Measurements from ENCODE around the gene GSDMA. TPM values are rescaled to one million over a fixed set of nuclear protein-coding genes. Genes with fewer than 3 reads are reported as not detected.
"Not testable (repeated sequence)": the region's sequence is repeated elsewhere in the genome, so short reads cannot be mapped to it uniquely, and the experiment has no call there.

GSDMA gene
- total RNA-seq, 3 donors from 2014 or later = 0.32 to 1.6 (median 0.41) TPM

DNA sequence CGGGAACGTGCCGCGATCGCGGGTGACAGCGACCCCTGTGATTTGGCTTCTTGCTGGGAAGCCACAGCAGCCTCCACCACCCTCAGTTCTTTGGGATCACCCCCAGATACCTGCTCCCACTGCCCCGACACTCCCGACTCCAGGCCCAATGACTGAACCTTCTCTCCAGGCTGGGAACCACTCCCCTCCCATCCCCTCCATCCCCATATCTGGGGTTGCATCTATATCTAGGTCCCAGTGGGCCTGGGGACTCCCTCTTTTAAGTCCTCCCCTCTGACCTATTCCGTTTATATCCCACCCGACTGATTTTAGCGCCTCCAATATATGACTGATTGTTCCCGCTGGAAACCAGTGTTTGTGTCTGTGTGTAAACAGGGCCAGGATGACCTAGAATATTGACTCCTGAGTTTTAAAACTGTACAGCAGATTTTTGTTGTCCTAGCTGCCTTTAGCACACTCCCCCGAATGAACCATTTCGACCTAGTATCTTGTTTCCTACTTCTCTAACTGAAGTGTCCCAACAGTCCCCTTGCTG lies 18.5 kb downstream of the GSDMA start:
- Mint-ChIP-seq H3K4me1 (ENCODE audit: low read depth) (peaks cover 29% of the 10 kb centered on the region), H3K9me3 (no peaks in the 10 kb centered on the region), H3K27me3 (ENCODE audit: low read depth) (no peaks in the 10 kb centered on the region), H3K36me3 (ENCODE audit: insufficient read depth) (peaks cover 28% of the 10 kb centered on the region), H3K4me3 (peak overlapping the region; percentile 95)
- ATAC-seq (no peak), DNase-seq (no peak)

DNA sequence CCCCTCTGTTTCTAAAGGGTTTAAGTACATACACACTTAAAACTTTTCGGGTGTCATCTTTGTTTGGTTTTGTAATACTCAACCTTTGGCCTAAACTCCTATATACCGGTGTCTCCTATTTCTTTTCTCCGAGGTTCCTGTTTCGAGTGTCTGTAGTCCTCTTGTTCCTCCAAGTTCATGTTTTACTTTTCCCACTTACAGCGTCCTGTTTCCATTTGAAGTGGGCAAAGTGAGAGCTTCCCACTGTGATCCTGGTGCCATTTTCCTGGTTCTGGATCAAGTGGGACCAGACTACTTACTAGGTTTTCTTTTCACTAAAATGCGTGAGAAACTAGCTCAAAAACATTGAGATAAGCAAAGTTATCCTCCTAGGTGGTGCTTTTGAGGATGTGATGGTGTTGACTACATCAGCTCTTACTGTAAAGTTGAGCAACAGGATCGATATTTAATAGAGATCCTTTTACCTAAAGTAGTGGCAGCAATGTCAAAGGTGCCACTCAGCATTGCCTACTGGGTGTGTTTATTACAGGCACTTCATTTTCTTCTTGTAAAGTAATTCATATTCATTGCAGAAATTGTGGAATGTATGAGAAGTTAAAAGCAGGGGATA lies 19.1 kb downstream of the GSDMA start:
- H3K9me3 Mint-ChIP-seq = no peaks in the 10 kb centered on the region
- peaks cover 29% of the 10 kb centered on the region for H3K4me1 Mint-ChIP-seq (ENCODE audit: low read depth)
- no peaks in the 10 kb centered on the region for H3K27me3 Mint-ChIP-seq (ENCODE audit: low read depth)
- ATAC-seq (no peak), DNase-seq (no peak)
- H3K4me3 Mint-ChIP-seq = peak overlapping the region; percentile 95
- H3K36me3 Mint-ChIP-seq (ENCODE audit: insufficient read depth) = peaks cover 32% of the 10 kb centered on the region

GRCh38 chr17:39988206-39988810 lies 25.5 kb downstream of the GSDMA start:
- Mint-ChIP-seq H3K4me3 (no peak overlapping the region), H3K9me3 (no peaks in the 10 kb centered on the region), H3K27me3 (ENCODE audit: low read depth) (no peaks in the 10 kb centered on the region), H3K4me1 (ENCODE audit: low read depth) (peaks cover 4% of the 10 kb centered on the region), H3K36me3 (ENCODE audit: insufficient read depth) (peaks cover 64% of the 10 kb centered on the region)
- ATAC-seq = no peak
- no peak for DNase-seq

DNA sequence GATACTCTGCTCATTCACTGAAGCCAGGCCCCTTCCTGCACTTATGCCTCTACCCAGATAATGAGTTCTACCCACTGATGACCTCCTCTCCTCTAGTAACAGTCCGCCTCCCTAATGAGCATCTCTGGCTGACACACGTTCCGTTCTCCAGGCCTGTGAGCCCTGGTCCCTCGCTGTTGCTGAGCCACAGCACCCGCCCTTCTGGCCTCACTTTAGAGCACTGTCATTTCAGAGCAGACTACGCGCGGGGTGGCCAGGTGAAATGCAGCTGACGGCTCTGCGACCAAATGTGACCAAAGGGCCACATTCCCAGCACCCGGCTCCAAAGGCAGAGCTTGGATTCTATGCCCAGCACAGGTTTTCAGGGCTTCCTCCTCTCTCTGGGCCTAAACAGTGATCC lies 31.6 kb downstream of the GSDMA start:
- DNase-seq = no peak
- no peak for ATAC-seq
- no peaks in the 10 kb centered on the region for H3K4me1 Mint-ChIP-seq (ENCODE audit: low read depth)
- H3K36me3 Mint-ChIP-seq (ENCODE audit: insufficient read depth) = peaks cover 54% of the 10 kb centered on the region
- H3K27me3 Mint-ChIP-seq (ENCODE audit: low read depth) = no peaks in the 10 kb centered on the region
- no peak overlapping the region for H3K4me3 Mint-ChIP-seq
- no peaks in the 10 kb centered on the region for H3K9me3 Mint-ChIP-seq

GRCh38 chr17:39995438-39995837 lies 32.6 kb downstream of the GSDMA start:
- ATAC-seq = no peak
- Mint-ChIP-seq H3K9me3 (no peaks in the 10 kb centered on the region), H3K4me1 (ENCODE audit: low read depth) (no peaks in the 10 kb centered on the region), H3K36me3 (ENCODE audit: insufficient read depth) (peaks cover 50% of the 10 kb centered on the region), H3K4me3 (no peak overlapping the region), H3K27me3 (ENCODE audit: low read depth) (no peaks in the 10 kb centered on the region)
- no peak for DNase-seq

DNA sequence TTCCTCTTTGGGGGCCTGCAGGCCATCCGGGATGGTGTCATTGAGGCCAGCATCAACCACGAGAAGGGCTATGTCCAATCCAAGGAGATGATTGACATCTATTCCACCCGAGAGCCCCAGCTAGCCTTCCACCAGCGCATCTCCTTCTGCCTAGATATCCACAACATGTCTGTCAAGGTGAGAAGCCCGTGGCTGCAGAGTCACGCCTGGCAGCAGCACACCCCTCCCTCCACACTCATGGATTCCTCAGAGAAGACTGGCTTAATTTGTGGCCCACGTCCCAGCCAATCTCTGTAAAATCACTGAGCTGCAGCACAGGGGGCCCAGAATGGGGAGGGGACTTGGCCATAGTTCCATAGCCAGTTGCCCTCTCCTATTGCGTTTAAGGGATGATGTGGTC lies 33.4 kb downstream of the GSDMA start:
- no peak overlapping the region for H3K4me3 Mint-ChIP-seq
- no peak for DNase-seq
- H3K4me1 Mint-ChIP-seq (ENCODE audit: low read depth) = no peaks in the 10 kb centered on the region
- no peak for ATAC-seq
- H3K27me3 Mint-ChIP-seq (ENCODE audit: low read depth) = no peaks in the 10 kb centered on the region
- peaks cover 44% of the 10 kb centered on the region for H3K36me3 Mint-ChIP-seq (ENCODE audit: insufficient read depth)
- H3K9me3 Mint-ChIP-seq = no peaks in the 10 kb centered on the region

- ATAC-seq (no peak), DNase-seq (no peak)
- Mint-ChIP-seq H3K4me3 (no peak overlapping the region), H3K4me1 (ENCODE audit: low read depth) (no peaks in the 10 kb centered on the region), H3K36me3 (ENCODE audit: insufficient read depth) (peaks cover 42% of the 10 kb centered on the region), H3K27me3 (ENCODE audit: low read depth) (no peaks in the 10 kb centered on the region), H3K9me3 (no peaks in the 10 kb centered on the region)
Measured at GRCh38 chr17:39996800-39997199, 34.0 kb downstream of the GSDMA start.

DNA sequence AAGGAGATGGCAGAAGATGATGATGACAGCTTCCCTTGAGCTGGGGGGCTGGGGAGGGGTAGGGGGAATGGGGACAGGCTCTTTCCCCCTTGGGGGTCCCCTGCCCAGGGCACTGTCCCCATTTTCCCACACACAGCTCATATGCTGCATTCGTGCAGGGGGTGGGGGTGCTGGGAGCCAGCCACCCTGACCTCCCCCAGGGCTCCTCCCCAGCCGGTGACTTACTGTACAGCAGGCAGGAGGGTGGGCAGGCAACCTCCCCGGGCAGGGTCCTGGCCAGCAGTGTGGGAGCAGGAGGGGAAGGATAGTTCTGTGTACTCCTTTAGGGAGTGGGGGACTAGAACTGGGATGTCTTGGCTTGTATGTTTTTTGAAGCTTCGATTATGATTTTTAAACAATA lies 34.7 kb downstream of the GSDMA start:
- H3K4me3 Mint-ChIP-seq = no peak overlapping the region
- peaks cover 40% of the 10 kb centered on the region for H3K36me3 Mint-ChIP-seq (ENCODE audit: insufficient read depth)
- no peaks in the 10 kb centered on the region for H3K27me3 Mint-ChIP-seq (ENCODE audit: low read depth)
- H3K9me3 Mint-ChIP-seq = no peaks in the 10 kb centered on the region
- H3K4me1 Mint-ChIP-seq (ENCODE audit: low read depth) = no peaks in the 10 kb centered on the region
- no peak for DNase-seq
- no peak for ATAC-seq

- Mint-ChIP-seq H3K27me3 (ENCODE audit: low read depth) (no peaks in the 10 kb centered on the region), H3K36me3 (ENCODE audit: insufficient read depth) (peaks cover 26% of the 10 kb centered on the region), H3K4me3 (no peak overlapping the region), H3K9me3 (no peaks in the 10 kb centered on the region), H3K4me1 (ENCODE audit: low read depth) (no peaks in the 10 kb centered on the region)
- no peak for ATAC-seq
- no peak for DNase-seq
Measured at GRCh38 chr17:39999067-39999466, 36.3 kb downstream of the GSDMA start.

GRCh38 chr17:40000161-40000560 lies 37.4 kb downstream of the GSDMA start:
- Mint-ChIP-seq H3K36me3 (ENCODE audit: insufficient read depth) (peaks cover 15% of the 10 kb centered on the region), H3K4me1 (ENCODE audit: low read depth) (no peaks in the 10 kb centered on the region), H3K9me3 (no peaks in the 10 kb centered on the region), H3K27me3 (ENCODE audit: low read depth) (no peaks in the 10 kb centered on the region), H3K4me3 (no peak overlapping the region)
- DNase-seq = no peak
- ATAC-seq = no peak

DNA sequence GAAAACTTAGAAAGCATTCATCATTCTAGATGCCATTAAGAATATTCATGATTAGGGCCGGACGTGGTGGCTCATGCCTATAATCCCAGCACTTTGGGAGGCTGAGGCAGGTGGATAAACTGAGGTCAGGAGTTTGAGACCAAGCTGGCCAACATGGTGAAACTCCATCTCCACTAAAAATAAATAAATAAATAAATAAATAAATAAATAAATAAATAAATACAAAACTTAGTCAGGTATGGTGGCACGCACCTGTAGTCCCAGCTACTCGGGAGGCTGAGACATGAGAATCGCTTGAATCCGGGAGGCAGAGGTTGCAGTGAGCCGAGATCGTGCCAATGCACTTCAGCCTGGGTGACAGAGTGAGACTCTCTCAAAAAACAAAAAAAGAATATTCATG lies 38.5 kb downstream of the GSDMA start:
- not testable (repeated sequence) for DNase-seq; ATAC-seq; H3K4me3 Mint-ChIP-seq; H3K36me3 Mint-ChIP-seq (ENCODE audit: insufficient read depth); H3K9me3 Mint-ChIP-seq; H3K4me1 Mint-ChIP-seq (ENCODE audit: low read depth); H3K27me3 Mint-ChIP-seq (ENCODE audit: low read depth)

DNA sequence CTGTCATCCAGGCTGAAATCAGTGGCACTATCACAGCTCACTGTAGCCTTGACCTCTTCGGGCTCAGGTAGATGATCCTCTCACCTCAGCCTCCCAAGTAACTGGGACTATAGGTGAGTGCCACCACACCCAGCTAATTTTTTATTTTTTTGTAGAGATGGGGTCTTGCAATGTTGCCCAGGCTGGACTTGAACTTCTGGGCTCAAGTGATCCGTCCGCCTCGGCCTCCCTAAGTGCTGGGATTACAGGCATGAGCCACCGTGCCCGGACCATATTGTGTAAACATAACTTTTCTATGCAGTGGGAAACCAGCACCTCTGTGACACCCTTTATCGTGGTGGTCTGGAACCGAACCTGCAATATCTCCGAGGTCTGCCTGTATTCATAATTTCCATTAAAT lies 41.3 kb downstream of the GSDMA start:
- Mint-ChIP-seq H3K4me3 (no peak overlapping the region), H3K27me3 (ENCODE audit: low read depth) (no peaks in the 10 kb centered on the region), H3K4me1 (ENCODE audit: low read depth) (no peaks in the 10 kb centered on the region), H3K9me3 (no peaks in the 10 kb centered on the region), H3K36me3 (ENCODE audit: insufficient read depth) (no peaks in the 10 kb centered on the region)
- DNase-seq (no peak), ATAC-seq (no peak)

- no peak for ATAC-seq
- no peaks in the 10 kb centered on the region for H3K9me3 Mint-ChIP-seq
- H3K4me1 Mint-ChIP-seq (ENCODE audit: low read depth) = no peaks in the 10 kb centered on the region
- DNase-seq = no peak
- no peaks in the 10 kb centered on the region for H3K36me3 Mint-ChIP-seq (ENCODE audit: insufficient read depth)
- H3K4me3 Mint-ChIP-seq = no peak overlapping the region
- no peaks in the 10 kb centered on the region for H3K27me3 Mint-ChIP-seq (ENCODE audit: low read depth)
Measured at GRCh38 chr17:40004712-40005111, 41.9 kb downstream of the GSDMA start.

DNA sequence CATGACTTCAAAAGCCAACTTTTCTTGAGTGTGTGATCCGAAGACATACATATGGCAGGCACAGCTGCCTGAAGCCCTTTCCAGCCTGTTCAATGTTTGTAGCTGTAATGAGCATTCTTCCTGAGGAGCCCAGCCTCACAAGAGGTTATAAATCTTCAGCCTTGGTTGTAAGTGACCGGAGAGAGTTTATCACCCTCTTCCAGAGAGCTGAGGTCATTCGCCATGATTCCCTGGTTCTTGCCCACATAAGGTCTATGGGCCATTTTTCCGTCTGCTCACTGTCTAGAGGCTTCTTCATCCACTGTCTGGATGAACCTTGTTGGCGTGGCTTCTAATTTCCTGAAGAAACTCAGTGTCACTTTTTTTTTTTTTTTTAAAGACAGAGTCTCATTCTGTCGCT lies 42.7 kb downstream of the GSDMA start:
- no peaks in the 10 kb centered on the region for H3K9me3 Mint-ChIP-seq
- H3K27me3 Mint-ChIP-seq (ENCODE audit: low read depth) = no peaks in the 10 kb centered on the region
- H3K4me3 Mint-ChIP-seq = no peak overlapping the region
- H3K36me3 Mint-ChIP-seq (ENCODE audit: insufficient read depth) = no peaks in the 10 kb centered on the region
- no peak for ATAC-seq
- H3K4me1 Mint-ChIP-seq (ENCODE audit: low read depth) = peaks cover 6% of the 10 kb centered on the region
- DNase-seq = no peak

GRCh38 chr17:40010946-40011500 lies 48.2 kb downstream of the GSDMA start:
- not testable (repeated sequence) for H3K36me3 Mint-ChIP-seq (ENCODE audit: insufficient read depth); H3K4me3 Mint-ChIP-seq; H3K9me3 Mint-ChIP-seq

More at GRCh38 chr17:40010946-40011500, 48.2 kb downstream of the GSDMA start:
- peaks cover 11% of the 10 kb centered on the region for H3K4me1 Mint-ChIP-seq (ENCODE audit: low read depth)
- DNase-seq; ATAC-seq; H3K27me3 Mint-ChIP-seq (ENCODE audit: low read depth): not testable (repeated sequence)

Measured in activated T-cell treated with anti-CD3 and anti-CD28 coated beads, Interleukin-2, amount 50 U/mL, for 4 hours (primary cell).